HCT116 (cell line): Measurements from ENCODE around the gene CPZ. TPM values are rescaled to one million over a fixed set of nuclear protein-coding genes. Genes with fewer than 3 reads are reported as not detected.
A peak's percentile ranks its signal among the peaks of the same experiment; 100 is the strongest.

Experiments used
- ATAC-seq: fragments of 200-7000 bp; cut with Tn5 transposase; 2 replicates; pipeline ENCODE4 v1.9.1; 2020; ENCODE audit warnings: mild to moderate bottlenecking, moderate library complexity
- BruUV-seq: library from RNA; stranded (reverse); fragments of 400-500 nt; replicated peaks from 2 replicates; lab custom pipeline; 2021; lab: Mats Ljungman, UMichigan
- CTCF ChIA-PET: fragments of 300-600 bp; sonication (Branson Sonifier 250); formaldehyde crosslinking; loops from one replicate; lab custom pipeline; 2021; ENCODE audit warnings: antibody characterized with exemption; lab: Charles Lee
- POLR2A ChIA-PET: fragments of 300-600, 350-600 bp; sonication (Branson Sonifier 250); formaldehyde crosslinking; loops from one replicate; lab custom pipeline; 2021; ENCODE audit warnings: antibody characterized with exemption; lab: Charles Lee
- RAD21 ChIA-PET, 2 experiments: fragments of 300-600 bp; sonication (Branson Sonifier 250); formaldehyde crosslinking; loops; one replicate each; lab custom pipeline; 2023; ENCODE audit warnings: low total read pairs in 2 of 2; ENCODE audit not compliant: uncharacterized antibody in 2 of 2, unreplicated experiment in 2 of 2, low non-redundant PET in 1 of 2; lab: Charles Lee
- DNase-seq: peaks from one replicate; pipeline ENCODE4 v3.0.0-alpha.2; 2010; ENCODE audit warnings: low read depth, low spot score
- H2AFZ ChIP-seq: fragments of 200-600 bp; shearing (Covaris generic), sonication (generic); 2 replicates; pipeline ENCODE4 v1.6.1; 2017; ENCODE audit warnings: low read depth, mixed run types, mixed read lengths, antibody characterized with exemption, low read length; ENCODE audit not compliant: poor library complexity, severe bottlenecking
- H3K27ac ChIP-seq: 2 replicates; pipeline ENCODE4 v1.5.1; 2012; ENCODE audit warnings: low read depth, low read length
- H3K27me3 ChIP-seq: fragments of 200-600 bp; sonication (generic); 2 replicates; pipeline ENCODE4 v1.6.1; 2016; ENCODE audit warnings: mixed run types, low read length, mixed read lengths; ENCODE audit not compliant: insufficient read depth
- H3K36me3 ChIP-seq, 2 experiments: fragments of 200-500 bp in 1 of 2; fragments of 200-600 bp in 1 of 2; sonication (Bioruptor generic) in 1 of 2; sonication (generic) in 1 of 2; 2 replicates each; pipeline versions ENCODE4 v1.5.1 to v1.6.1; 2014 to 2016; ENCODE audit warnings: low read length in 2 of 2, inconsistent platforms in 1 of 2, mixed read lengths in 1 of 2, mixed run types in 1 of 2; ENCODE audit not compliant: insufficient read depth in 2 of 2, control insufficient read depth in 1 of 2
- H3K4me1 ChIP-seq, 2 experiments: fragments of 200-600 bp in 1 of 2; sonication (generic) in 1 of 2; 2 replicates each; pipeline versions ENCODE4 v1.5.1 to v1.6.1; 2012 to 2017; ENCODE audit warnings: low read length in 2 of 2, inconsistent platforms in 1 of 2, mild to moderate bottlenecking in 1 of 2, mixed read lengths in 1 of 2, mixed run types in 1 of 2, moderate library complexity in 1 of 2; ENCODE audit not compliant: insufficient read depth in 2 of 2, control insufficient read depth in 1 of 2
- H3K4me2 ChIP-seq: fragments of 200-600 bp; sonication (generic); 2 replicates; pipeline ENCODE4 v1.6.1; 2017; ENCODE audit warnings: mixed run types, low read length, mixed read lengths
- H3K4me3 ChIP-seq, 2 experiments: fragments of 200-600 bp in 1 of 2; sonication (generic) in 1 of 2; replicated peaks in 1 of 2; 2 replicates each; pipeline ENCODE4 v1.5.1; 2011 to 2016; ENCODE audit warnings: low read length in 2 of 2, control low read depth in 1 of 2, low read depth in 1 of 2, mild to moderate bottlenecking in 1 of 2, mixed read lengths in 1 of 2, mixed run types in 1 of 2
- H3K79me2 ChIP-seq: fragments of 200-600 bp; sonication (generic); 2 replicates; pipeline ENCODE4 v1.6.1; 2017; ENCODE audit warnings: mild to moderate bottlenecking, mixed run types, low read length, moderate library complexity, mixed read lengths; ENCODE audit not compliant: insufficient read depth
- H3K9ac ChIP-seq: fragments of 200-600 bp; sonication (generic); 2 replicates; pipeline ENCODE4 v1.6.1; 2016; ENCODE audit warnings: low read length, mixed read lengths
- H3K9me2 ChIP-seq: fragments of 200-600 bp; sonication (generic), shearing (Covaris generic); 2 replicates; pipeline ENCODE4 v1.6.1; 2017; ENCODE audit warnings: mixed run types, mild to moderate bottlenecking, moderate library complexity; ENCODE audit not compliant: insufficient read depth
- H3K9me3 ChIP-seq, 2 experiments: fragments of 200-500 bp in 1 of 2; fragments of 200-600 bp in 1 of 2; sonication (Bioruptor generic) in 1 of 2; sonication (generic) in 1 of 2; 2 replicates each; pipeline ENCODE4 v1.6.1; 2014 to 2017; ENCODE audit warnings: low read length in 2 of 2, mixed read lengths in 2 of 2, inconsistent platforms in 1 of 2, low read depth in 1 of 2, mild to moderate bottlenecking in 1 of 2, mixed run types in 1 of 2, moderate library complexity in 1 of 2; ENCODE audit not compliant: control insufficient read depth in 1 of 2, insufficient read depth in 1 of 2
- H4K20me1 ChIP-seq: fragments of 200-600 bp; sonication (generic), shearing (Covaris generic); 2 replicates; pipeline ENCODE4 v1.6.1; 2017; ENCODE audit warnings: mixed run types, mild to moderate bottlenecking, moderate library complexity; ENCODE audit not compliant: insufficient read depth
- EGR1 ChIP-seq: IDR thresholded peaks from 2 replicates; pipeline ENCODE4 v1.6.1; 2012; ENCODE audit warnings: low read depth
- EZH2 ChIP-seq: fragments of 200-600 bp; sonication (generic); IDR thresholded peaks from 2 replicates; pipeline ENCODE4 v1.6.1; 2017; ENCODE audit warnings: antibody characterized with exemption, mixed run types
- FOSL1 ChIP-seq: IDR thresholded peaks from 2 replicates; pipeline ENCODE4 v1.6.1; 2012; ENCODE audit warnings: low read depth
- JUND ChIP-seq: IDR thresholded peaks from 2 replicates; pipeline ENCODE4 v1.6.1; 2012
- POLR2A ChIP-seq: IDR thresholded peaks from 2 replicates; pipeline ENCODE4 v1.7.0; 2011; ENCODE audit warnings: borderline replicate concordance; ENCODE audit not compliant: insufficient read depth, insufficient read length; ENCODE audit errors: extremely low read depth
- POLR2AphosphoS5 ChIP-seq: IDR thresholded peaks from 2 replicates; pipeline ENCODE4 v1.6.1; 2011; ENCODE audit warnings: mild to moderate bottlenecking, low read depth, low read length, moderate library complexity
- SP1 ChIP-seq: IDR thresholded peaks from 2 replicates; pipeline ENCODE4 v1.6.1; 2012; ENCODE audit warnings: low read depth
- SRF ChIP-seq: IDR thresholded peaks from 2 replicates; pipeline ENCODE4 v1.6.1; 2012; ENCODE audit warnings: low read depth
- TCF7L2 ChIP-seq: IDR thresholded peaks from 2 replicates; pipeline ENCODE4 v1.7.0; 2011; ENCODE audit warnings: borderline replicate concordance, inconsistent platforms; ENCODE audit not compliant: insufficient read depth, insufficient read length; ENCODE audit errors: extremely low read depth
- YY1 ChIP-seq: IDR thresholded peaks from 2 replicates; pipeline ENCODE4 v1.6.1; 2011; ENCODE audit warnings: low read length, low read depth, moderate library complexity, mild to moderate bottlenecking; ENCODE audit not compliant: insufficient replicate concordance; ENCODE audit errors: extremely low read depth
- intact Hi-C: fragments of 100-400 bp; cut with micrococcal nuclease; formaldehyde crosslinking; loops from 2 replicates; pipeline ENCODE4 v1.10.0; 2022
- total RNA-seq: library from RNA; stranded (reverse); gene quantifications from one replicate; pipeline ENCODE4 v1.2.1, GENCODE V29; 2021; ENCODE audit not compliant: unreplicated experiment
- TF ChIP-seq, protein P1 (sequence below): IDR thresholded peaks from 2 replicates; pipeline ENCODE4 v1.6.1; 2011; ENCODE audit warnings: mild to moderate bottlenecking, low read length, moderate library complexity; ENCODE audit not compliant: insufficient replicate concordance; ENCODE audit errors: extremely low read depth
- TF ChIP-seq, protein P2 (sequence below): IDR thresholded peaks from 2 replicates; pipeline ENCODE4 v1.6.1; 2012
- TF ChIP-seq, protein P3 (sequence below): IDR thresholded peaks from 2 replicates; pipeline ENCODE4 v1.6.1; 2012; ENCODE audit warnings: low read depth

The CPZ gene
- total RNA-seq, 1 experiment from 2014 or later, result not detected

DNA sequence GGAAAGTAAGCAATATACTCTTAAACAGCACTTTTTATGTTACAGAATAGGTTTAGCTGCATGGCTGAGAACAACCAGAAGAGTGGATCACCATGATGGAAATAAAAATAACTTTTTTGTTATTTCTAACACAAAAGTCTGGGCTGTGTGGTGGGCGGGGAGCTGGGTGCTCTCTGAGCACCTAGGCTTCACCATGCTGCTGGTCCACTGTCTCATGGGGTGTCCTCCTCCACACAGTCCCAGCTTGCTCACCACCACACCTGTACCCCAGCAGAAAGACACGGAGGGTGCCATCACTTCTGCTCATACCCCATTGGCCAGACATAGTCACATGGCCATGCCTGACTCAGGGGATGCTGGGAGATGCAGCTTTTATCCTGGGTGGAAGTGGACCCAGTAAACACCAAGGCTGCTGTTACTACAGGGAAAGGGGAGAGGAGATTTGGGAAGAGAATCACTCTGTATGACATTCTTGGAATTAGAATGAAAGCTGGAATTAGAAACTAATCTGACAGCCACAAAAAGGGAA, 45.0 kb downstream of the CPZ start:
- CTCF ChIA-PET, result interaction anchor here (1.0 to 1.8 kb wide), 2 partner anchors 30 to 280 kb away, joined by 3 to 7 read pairs; no protein-coding TSS in a partner anchor
- no peaks in the 10 kb centered on the region for H3K36me3 ChIP-seq
- H3K4me1 ChIP-seq, result peaks cover 0 to 4% of the 10 kb centered on the region in 2 experiments; a peak in 1 of 4 replicates
- no peak overlapping the region for H3K9ac ChIP-seq
- ATAC-seq, result 0 out of 2 replicates have a peak, but pooled peaks have one; percentile 26
- intact Hi-C loops, result no loop called here
- RAD21 ChIA-PET, result no interaction called here
- no peaks in the 10 kb centered on the region for H3K9me2 ChIP-seq
- no peak for DNase-seq
- H3K27me3 ChIP-seq, result no peaks in the 10 kb centered on the region
- POLR2A ChIA-PET, result no interaction called here
- no peaks in the 10 kb centered on the region for H3K79me2 ChIP-seq
- H3K9me3 ChIP-seq, result no peaks in the 10 kb centered on the region
- no peak overlapping the region for H3K27ac ChIP-seq
- no TSS peak for BruUV-seq
- H4K20me1 ChIP-seq, result no peaks in the 10 kb centered on the region
- no peak for TF ChIP-seq POLR2AphosphoS5
- no peak for TF ChIP-seq FOSL1
- no peak for TF ChIP-seq TCF7L2
- TF ChIP-seq SP1, result no peak
- no peak for TF ChIP-seq YY1
- H2AFZ ChIP-seq, result peak overlapping the region; percentile 18
- 0 out of 2 replicates have a peak overlapping the region, but pooled peaks have one; percentile 8 for H3K4me2 ChIP-seq
- H3K4me3 ChIP-seq, result no peak overlapping the region

DNA sequence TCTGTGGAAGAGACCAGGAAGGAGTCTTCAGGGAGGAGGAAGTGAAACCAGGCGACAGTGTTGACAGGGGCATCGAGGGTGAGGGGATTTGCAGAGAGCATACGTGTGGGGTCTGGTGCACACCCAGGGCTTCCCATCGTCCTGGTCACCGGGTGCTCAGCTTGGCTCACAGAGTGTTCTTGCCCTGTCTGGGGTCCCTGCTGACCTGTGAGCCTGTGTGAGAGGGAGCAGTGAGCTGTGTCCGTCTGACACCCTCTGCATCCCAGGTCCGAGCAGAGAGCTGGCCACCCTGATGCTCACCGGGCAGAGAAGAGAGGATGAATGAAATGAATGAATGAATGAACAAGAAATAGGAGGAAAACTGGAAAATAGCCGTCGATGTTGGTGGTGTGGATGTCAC, 46.5 kb downstream of the CPZ start:
- Histone ChIP-seq H3K27ac (no peak overlapping the region), H2AFZ (no peak overlapping the region), H3K36me3 (no peaks in the 10 kb centered on the region), H3K9me3 (no peaks in the 10 kb centered on the region), H3K4me2 (no peak overlapping the region), H3K4me3 (no peak overlapping the region), H4K20me1 (no peaks in the 10 kb centered on the region), H3K9ac (no peak overlapping the region), H3K79me2 (no peaks in the 10 kb centered on the region), H3K9me2 (no peaks in the 10 kb centered on the region), H3K27me3 (no peaks in the 10 kb centered on the region), H3K4me1 (peaks cover 0 to 4% of the 10 kb centered on the region in 2 experiments; a peak in 1 of 4 replicates)
- intact Hi-C loops, result no loop called here
- TF ChIP-seq TCF7L2, result no peak
- no peak for TF ChIP-seq EGR1
- no peak for TF ChIP-seq EZH2
- TF ChIP-seq POLR2AphosphoS5, result no peak
- TF ChIP-seq POLR2A, result no peak
- no peak for TF ChIP-seq JUND
- TF ChIP-seq, protein P1, sequence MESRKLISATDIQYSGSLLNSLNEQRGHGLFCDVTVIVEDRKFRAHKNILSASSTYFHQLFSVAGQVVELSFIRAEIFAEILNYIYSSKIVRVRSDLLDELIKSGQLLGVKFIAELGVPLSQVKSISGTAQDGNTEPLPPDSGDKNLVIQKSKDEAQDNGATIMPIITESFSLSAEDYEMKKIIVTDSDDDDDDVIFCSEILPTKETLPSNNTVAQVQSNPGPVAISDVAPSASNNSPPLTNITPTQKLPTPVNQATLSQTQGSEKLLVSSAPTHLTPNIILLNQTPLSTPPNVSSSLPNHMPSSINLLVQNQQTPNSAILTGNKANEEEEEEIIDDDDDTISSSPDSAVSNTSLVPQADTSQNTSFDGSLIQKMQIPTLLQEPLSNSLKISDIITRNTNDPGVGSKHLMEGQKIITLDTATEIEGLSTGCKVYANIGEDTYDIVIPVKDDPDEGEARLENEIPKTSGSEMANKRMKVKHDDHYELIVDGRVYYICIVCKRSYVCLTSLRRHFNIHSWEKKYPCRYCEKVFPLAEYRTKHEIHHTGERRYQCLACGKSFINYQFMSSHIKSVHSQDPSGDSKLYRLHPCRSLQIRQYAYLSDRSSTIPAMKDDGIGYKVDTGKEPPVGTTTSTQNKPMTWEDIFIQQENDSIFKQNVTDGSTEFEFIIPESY, result no peak
- no peak for TF ChIP-seq SRF
- TF ChIP-seq, protein P2, sequence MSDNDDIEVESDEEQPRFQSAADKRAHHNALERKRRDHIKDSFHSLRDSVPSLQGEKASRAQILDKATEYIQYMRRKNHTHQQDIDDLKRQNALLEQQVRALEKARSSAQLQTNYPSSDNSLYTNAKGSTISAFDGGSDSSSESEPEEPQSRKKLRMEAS, result no peak
- TF ChIP-seq, protein P3, sequence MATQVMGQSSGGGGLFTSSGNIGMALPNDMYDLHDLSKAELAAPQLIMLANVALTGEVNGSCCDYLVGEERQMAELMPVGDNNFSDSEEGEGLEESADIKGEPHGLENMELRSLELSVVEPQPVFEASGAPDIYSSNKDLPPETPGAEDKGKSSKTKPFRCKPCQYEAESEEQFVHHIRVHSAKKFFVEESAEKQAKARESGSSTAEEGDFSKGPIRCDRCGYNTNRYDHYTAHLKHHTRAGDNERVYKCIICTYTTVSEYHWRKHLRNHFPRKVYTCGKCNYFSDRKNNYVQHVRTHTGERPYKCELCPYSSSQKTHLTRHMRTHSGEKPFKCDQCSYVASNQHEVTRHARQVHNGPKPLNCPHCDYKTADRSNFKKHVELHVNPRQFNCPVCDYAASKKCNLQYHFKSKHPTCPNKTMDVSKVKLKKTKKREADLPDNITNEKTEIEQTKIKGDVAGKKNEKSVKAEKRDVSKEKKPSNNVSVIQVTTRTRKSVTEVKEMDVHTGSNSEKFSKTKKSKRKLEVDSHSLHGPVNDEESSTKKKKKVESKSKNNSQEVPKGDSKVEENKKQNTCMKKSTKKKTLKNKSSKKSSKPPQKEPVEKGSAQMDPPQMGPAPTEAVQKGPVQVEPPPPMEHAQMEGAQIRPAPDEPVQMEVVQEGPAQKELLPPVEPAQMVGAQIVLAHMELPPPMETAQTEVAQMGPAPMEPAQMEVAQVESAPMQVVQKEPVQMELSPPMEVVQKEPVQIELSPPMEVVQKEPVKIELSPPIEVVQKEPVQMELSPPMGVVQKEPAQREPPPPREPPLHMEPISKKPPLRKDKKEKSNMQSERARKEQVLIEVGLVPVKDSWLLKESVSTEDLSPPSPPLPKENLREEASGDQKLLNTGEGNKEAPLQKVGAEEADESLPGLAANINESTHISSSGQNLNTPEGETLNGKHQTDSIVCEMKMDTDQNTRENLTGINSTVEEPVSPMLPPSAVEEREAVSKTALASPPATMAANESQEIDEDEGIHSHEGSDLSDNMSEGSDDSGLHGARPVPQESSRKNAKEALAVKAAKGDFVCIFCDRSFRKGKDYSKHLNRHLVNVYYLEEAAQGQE, result no peak
- ATAC-seq (no peak), DNase-seq (no peak)
- BruUV-seq, result no TSS peak
- RAD21 ChIA-PET, result no interaction called here
- POLR2A ChIA-PET, result no interaction called here
- CTCF ChIA-PET, result no interaction called here
